ENCODE data around the gene PRR4.

Gene PRR4, protein sequence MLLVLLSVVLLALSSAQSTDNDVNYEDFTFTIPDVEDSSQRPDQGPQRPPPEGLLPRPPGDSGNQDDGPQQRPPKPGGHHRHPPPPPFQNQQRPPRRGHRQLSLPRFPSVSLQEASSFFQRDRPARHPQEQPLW

GRCh38 chr12:10849425-10849878, at the start of gene PRR4:
PRR4 (minus strand) TSS chr12:10849475; CDS start chr12:10849437, 38 bp downstream.
- no peak for DNase-seq

DNA sequence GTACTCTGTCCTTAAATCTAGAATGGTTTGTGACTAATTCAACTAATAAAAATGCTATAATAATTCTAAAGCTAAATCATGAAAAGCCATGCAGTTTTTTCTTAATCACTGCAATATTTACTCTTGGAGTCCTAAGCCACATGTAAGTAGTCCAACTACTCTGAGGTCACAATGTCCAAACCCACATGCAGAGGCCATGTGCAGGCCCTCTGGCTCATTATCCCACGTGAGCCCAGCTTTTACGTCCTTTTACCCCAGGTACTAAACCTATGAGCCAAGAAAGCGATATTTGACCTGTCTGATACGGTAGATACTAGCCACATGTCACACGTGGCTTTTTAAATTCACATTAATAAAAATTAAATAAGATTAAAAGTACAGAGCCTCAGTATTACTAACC, 47.6 kb upstream of the PRR4 start:
- DNase-seq: no peak

DNA sequence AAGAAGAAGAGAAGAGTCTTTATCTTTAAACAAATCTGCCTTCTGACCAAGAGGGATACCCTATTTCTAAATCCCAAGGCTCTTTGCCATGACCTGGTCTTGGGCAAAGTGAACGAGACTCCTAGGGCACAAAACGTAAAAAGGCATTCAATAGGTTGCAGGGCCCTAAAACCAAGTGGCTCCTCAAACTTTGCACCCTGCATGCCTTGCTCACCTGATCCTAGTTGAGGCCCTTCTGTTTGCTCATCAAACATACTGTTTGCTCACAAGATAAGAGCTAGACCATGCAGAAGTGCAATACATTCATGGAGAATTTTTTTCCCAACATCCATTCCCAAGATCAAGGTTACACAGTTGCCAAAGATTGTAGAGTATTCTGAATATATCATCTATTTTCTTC, 42.7 kb upstream of the PRR4 start:
- no peak for DNase-seq

DNA sequence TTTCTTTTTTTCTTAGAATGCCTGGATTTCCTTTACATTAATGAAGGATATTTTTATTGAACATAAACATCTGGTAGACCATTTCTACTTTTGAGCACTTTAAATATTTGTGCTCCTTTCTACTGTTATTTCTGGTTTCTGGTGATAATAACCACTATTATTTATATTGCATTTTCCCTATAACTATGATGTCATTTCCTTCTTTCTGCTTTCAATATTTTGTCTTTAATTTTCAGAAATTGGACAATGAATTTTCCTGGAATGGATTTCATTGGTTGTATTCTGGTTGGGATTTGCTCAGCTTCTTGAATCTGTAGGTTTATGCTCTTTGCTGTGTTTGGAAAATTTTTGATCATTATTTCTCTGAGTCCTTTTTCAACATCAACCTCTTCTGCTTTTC, 40.0 kb upstream of the PRR4 start:
- no peak for DNase-seq

- DNase-seq: no peak
Measured at GRCh38 chr12:10884086-10884725, 34.9 kb upstream of the PRR4 start, which contains the start of gene PRH1. PRH1 (minus strand) TSS chr12:10884255; CDS start chr12:10884217, 38 bp downstream.

- DNase-seq: no peak
Measured at GRCh38 chr12:10873378-10873777, 24.1 kb upstream of the PRR4 start.

DNA sequence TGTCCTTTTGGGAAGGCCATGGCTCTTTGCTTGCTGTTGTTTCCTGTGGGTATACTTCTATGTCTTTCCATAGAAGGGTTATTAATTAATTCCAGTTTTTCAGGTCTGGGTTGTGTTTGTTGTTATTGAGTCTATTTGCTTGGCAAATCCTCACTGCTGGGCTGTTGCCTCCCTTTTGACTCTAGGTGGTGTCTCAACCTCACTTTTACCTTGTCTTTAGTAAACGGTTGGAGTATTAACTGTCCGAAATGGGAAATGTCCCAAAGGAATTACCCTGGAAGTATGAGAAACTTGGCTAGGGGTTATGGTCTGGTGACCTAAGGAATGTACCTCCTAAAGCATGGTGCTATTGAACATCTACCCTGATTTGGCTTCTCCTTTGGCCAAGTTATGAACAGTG, 18.1 kb upstream of the PRR4 start:
- DNase-seq: no peak

GRCh38 chr12:10863512-10864218, 14.4 kb upstream of the PRR4 start:
- no peak for DNase-seq

DNA sequence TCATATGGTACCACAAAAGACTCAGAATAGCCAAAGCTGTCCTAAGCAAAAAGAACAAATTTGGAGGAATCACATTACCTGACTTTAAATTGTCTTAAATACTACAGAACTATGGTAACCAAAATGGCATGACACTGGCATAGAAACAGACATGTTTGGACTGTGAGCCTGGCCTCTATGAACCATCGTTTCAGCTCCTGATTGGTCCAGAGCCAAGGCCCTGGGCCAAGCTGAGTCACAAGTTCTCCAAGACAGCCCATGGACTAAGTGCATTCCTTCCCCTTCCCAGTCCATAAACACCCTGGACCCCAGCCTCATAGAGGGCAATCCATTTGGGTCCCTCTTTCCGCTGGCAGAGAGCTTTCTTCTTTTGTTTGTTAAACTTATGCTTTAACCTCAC, 12.1 kb upstream of the PRR4 start:
- DNase-seq: no peak

- no peak for DNase-seq
Measured at GRCh38 chr12:10855807-10856206, 6.5 kb upstream of the PRR4 start.

DNA sequence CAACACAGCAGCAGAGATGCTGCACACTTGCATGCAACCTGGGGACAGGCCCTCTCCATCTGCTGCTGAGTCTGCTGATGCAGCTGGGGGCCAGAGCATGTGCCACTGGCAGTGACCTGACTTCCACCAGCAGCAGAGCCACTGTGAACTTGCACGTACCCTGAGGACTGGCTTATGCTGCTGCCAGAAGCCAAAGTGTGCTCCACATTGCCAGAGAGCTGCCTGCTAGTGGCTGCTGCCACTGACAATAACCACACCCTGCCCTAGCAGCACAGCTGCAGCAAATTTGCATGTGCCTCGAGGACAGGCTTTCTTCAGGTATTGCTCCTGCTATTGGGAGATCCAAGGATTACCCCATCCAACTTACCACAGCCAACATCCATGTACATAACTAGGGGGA, 4.5 kb upstream of the PRR4 start:
- DNase-seq: no peak

GRCh38 chr12:10851243-10851858, 2.1 kb upstream of the PRR4 start:
- DNase-seq: no peak

DNA sequence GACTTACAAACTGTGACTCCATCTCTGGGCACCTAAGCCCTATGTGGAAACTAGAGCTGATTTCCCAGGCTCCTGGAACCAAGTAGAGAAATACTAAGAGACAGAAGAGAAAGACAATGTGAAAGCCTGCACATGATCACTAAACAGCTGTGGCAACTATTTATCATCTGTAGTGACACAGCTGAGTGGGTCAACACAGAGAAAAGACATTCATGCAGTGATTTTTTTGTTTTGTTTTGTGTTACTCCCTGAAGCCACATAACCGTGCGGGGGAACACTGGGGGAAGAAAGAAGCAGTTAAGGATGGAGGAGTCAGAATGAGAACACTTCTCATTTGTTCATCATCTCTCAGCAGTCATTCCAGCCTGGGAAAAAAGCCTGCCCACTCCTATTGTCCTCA, 1.5 kb downstream of the PRR4 start:
- DNase-seq: no peak

- DNase-seq: no peak
Measured at GRCh38 chr12:10842862-10843261, 6.4 kb downstream of the PRR4 start.

- DNase-seq: no peak
Measured at GRCh38 chr12:10838461-10838860, 10.8 kb downstream of the PRR4 start.

DNA sequence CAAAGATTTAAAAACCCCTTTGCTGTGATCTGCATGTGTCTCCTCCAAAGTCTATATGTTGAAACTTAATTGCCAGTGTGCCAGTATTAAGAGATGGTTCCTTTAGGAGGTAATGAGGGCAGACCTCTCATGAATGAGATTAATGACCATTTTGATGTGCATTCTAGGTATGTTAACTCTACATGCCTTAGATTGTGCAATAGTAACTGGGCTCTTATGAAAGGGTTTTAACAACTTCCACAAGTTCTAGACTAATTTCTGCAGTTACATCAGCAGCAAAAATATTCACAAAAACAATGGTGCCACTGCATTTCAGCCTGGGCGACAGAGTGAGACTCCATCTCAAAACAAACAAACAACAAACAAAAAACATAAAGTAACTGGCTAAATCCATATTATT, 19.3 kb downstream of the PRR4 start:
- no peak for DNase-seq

DNA sequence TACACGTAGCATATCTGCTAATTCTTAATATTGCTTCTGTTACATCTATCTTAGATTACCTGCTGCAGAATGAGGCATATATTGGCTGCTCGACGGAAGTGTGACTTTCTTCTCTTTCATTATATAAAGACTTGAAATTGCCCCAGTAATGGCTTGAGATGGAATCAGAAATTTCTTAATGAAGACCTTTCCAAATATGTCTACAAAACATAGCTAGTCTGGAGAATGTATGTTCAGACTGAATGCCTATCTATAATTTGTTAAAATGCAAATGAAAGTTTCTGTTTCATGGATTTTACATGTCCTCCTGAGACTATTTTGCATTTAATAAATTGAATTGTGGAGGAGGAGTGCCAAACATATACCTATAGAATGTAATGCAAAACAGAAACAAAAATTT, 23.0 kb downstream of the PRR4 start, which contains the start of gene TAS2R10:
Gene TAS2R10 (minus strand): TSS at position 101 of the 400 bp plus-strand sequence. CDS start 89 bp downstream, at position 12.
- DNase-seq: no peak

- DNase-seq: no peak
Measured at GRCh38 chr12:10824957-10825356, 24.3 kb downstream of the PRR4 start.

- DNase-seq: no peak
Measured at GRCh38 chr12:10811883-10812536, 37.3 kb downstream of the PRR4 start.

DNA sequence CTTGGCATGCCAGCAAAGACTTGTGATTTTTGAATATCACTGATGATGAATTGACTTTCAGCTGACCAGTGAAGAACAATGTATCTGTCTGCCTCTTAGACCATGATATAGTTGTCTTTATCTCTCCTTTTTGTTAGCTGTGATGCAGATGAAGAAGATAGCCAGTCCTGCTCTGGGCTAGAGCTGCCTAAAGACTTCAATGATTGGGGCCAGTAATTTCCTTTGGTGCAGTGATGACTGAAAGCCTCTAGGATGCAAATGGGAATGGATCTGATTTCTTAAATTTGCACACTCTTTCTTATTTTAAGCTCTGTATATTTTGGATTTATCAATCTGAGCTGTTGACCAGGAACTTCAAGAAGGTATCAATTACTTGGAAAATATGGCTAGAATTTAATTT, 39.2 kb downstream of the PRR4 start, which contains the start of gene TAS2R9:
Gene TAS2R9 (minus strand): TSS at position 101 of the 400 bp plus-strand sequence. CDS start 93 bp downstream, at position 8.
- no peak for DNase-seq

GRCh38 chr12:10807186-10807585, 42.1 kb downstream of the PRR4 start, which contains the start of gene TAS2R8:
TAS2R8 (minus strand) TSS chr12:10807286; CDS start chr12:10806980, 306 bp downstream.
- DNase-seq: no peak

- no peak for DNase-seq
Measured at GRCh38 chr12:10802587-10802986, 46.7 kb downstream of the PRR4 start, which contains the start of gene TAS2R7. TAS2R7 (minus strand) TSS chr12:10802627; CDS start chr12:10802570, 57 bp downstream.

DNA sequence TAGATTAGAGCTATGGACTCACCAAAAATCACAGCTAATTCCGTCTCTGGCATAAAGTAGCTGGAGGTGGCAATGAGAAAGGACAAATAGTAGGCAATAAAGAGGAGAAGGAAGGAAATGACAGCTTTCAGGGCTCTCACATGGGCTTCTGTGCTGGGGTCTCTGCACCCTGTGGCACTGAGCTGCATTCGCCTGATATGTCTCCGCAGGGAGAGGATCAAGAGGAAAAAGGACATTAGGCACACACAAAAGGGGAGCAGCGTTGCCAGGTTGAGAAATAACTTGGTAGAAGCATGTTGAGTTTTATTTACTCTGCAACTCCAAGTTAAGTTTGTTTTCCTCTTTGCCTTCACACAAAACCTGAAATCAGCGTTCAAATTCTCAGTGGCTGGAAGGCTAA, 47.5 kb downstream of the PRR4 start:
- DNase-seq: no peak
